Measurements from ENCODE around the gene COA1. TPM values are rescaled to one million over a fixed set of nuclear protein-coding genes. Genes with fewer than 3 reads are reported as not detected.

Gene COA1
- total and polyA plus RNA-seq, 9 of the 15 experiments (the other 6 are each of a cell fraction or from before 2014, with no cell fraction given), result 98.9 to 463 (median 181) TPM

DNA sequence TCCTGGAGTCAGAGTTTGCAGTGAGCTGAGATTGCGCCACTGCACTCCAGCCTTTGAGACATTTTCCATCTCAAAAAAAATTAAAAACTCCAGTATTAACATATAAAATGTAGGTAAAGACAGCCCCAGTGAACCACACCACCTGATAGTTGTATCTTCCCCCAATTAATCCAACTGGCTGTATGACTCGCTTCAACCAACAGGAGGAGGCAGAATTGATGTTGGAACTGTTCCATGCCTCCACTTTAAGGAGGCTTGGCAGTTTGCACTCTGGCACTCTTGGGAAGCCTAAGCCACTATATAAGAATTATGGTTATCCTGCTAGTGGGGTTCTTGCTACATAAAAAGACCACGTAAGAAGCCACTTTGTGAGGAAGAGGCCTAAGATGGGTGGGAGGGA lies 73.7 kb downstream of the COA1 start:
- BruUV-seq (replicated peaks), result no TSS peak
- DNase-seq (ENCODE audit: extremely low read depth in 1 of 4, low spot score in 3 of 4) (no peak), FAIRE-seq (no peak), ATAC-seq (no peak)
- Histone ChIP-seq H3K9me1 (ENCODE audit: control insufficient read depth, insufficient read depth, low read length) (peaks cover 2% of the 10 kb centered on the region), H3K27me3 (ENCODE audit: control insufficient read depth in 2 of 2, insufficient read depth in 2 of 2, low read length in 2 of 2) (no peaks in the 10 kb centered on the region), H4K20me1 (replicated peaks; ENCODE audit: control insufficient read depth, insufficient read depth, low read length) (peaks cover 8% of the 10 kb centered on the region; the same call in 1 of the 2 replicates), H3K4me2 (ENCODE audit: insufficient read depth, low read length) (no peak overlapping the region), H3K9ac (ENCODE audit: insufficient read depth in 1 of 2, low read depth in 2 of 2, low read length in 2 of 2) (no peak overlapping the region), H3K4me3 (no peak overlapping the region), H2AFZ (ENCODE audit: low read depth, low read length) (no peak overlapping the region), H3K4me1 (replicated peaks in 1 of 2; ENCODE audit: control insufficient read depth in 2 of 2, insufficient read depth in 2 of 2, low read length in 2 of 2) (no peaks in the 10 kb centered on the region), H3K36me3 (ENCODE audit: control insufficient read depth, insufficient read depth, low read length) (peaks cover 23% of the 10 kb centered on the region; the same call in 1 of the 3 replicates), H3K27ac (ENCODE audit: extremely low read depth, low read depth, low read length) (no peak overlapping the region), H3K79me2 (ENCODE audit: control insufficient read depth, insufficient read depth, low read length) (peaks cover 70% of the 10 kb centered on the region), H3K9me3 (replicated peaks; ENCODE audit: control insufficient read depth, insufficient read depth, low read depth, low read length) (no peaks in the 10 kb centered on the region)
- ChIA-PET CTCF (ENCODE audit: low intra/inter-chr PET ratio) (no interaction called here), POLR2A (interaction anchor here (1.2 kb wide), 1 partner anchor 10 kb away, joined by 3 read pairs; no protein-coding TSS in a partner anchor)
- intact Hi-C loops (cut with micrococcal nuclease), result no loop called here
- in situ Hi-C loops (cut with MboI), result no loop called here
- no peak for TF ChIP-seq FOXK2 (conservative IDR thresholded peaks at IDR 0.05 in 1 of 2, IDR thresholded peaks at IDR 0.05 in 1 of 2; ENCODE audit: low read depth in 2 of 2)
- TF ChIP-seq, protein P1, sequence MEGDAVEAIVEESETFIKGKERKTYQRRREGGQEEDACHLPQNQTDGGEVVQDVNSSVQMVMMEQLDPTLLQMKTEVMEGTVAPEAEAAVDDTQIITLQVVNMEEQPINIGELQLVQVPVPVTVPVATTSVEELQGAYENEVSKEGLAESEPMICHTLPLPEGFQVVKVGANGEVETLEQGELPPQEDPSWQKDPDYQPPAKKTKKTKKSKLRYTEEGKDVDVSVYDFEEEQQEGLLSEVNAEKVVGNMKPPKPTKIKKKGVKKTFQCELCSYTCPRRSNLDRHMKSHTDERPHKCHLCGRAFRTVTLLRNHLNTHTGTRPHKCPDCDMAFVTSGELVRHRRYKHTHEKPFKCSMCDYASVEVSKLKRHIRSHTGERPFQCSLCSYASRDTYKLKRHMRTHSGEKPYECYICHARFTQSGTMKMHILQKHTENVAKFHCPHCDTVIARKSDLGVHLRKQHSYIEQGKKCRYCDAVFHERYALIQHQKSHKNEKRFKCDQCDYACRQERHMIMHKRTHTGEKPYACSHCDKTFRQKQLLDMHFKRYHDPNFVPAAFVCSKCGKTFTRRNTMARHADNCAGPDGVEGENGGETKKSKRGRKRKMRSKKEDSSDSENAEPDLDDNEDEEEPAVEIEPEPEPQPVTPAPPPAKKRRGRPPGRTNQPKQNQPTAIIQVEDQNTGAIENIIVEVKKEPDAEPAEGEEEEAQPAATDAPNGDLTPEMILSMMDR (IDR thresholded peaks at IDR 0.05 in 2 of 3, conservative IDR thresholded peaks at IDR 0.05 in 1 of 3; ENCODE audit: insufficient read depth in 2 of 3, low read depth in 1 of 3, low read length in 3 of 3), result 0 out of 6 replicates have a peak, but pooled peaks of 1 of the 3 experiments have one; percentile 5
- 93% methylated on average over 3 of the region's 3 CpGs for WGBS (ENCODE audit: insufficient coverage, low coverage, missing lambda C conversion rate)
